OCI-LY7 (cell line): ENCODE data around the gene DCST2.

Source experiments
- EZH2phosphoT487 ChIP-seq: fragments of 200-600 bp; sonication (generic); IDR thresholded peaks from 2 replicates; pipeline ENCODE4 v1.6.1; 2018; ENCODE audit warnings: low read depth, borderline replicate concordance, mild to moderate bottlenecking, mixed run types, antibody characterized with exemption, low read length, moderate library complexity, mixed read lengths
- TF ChIP-seq, protein P1 (sequence below): fragments of 200-600 bp; sonication (generic); conservative IDR thresholded peaks from 2 replicates; pipeline ENCODE4 v1.5.1; 2014; ENCODE audit warnings: mild to moderate bottlenecking, antibody characterized with exemption, low read length, moderate library complexity, mixed read lengths

DNA sequence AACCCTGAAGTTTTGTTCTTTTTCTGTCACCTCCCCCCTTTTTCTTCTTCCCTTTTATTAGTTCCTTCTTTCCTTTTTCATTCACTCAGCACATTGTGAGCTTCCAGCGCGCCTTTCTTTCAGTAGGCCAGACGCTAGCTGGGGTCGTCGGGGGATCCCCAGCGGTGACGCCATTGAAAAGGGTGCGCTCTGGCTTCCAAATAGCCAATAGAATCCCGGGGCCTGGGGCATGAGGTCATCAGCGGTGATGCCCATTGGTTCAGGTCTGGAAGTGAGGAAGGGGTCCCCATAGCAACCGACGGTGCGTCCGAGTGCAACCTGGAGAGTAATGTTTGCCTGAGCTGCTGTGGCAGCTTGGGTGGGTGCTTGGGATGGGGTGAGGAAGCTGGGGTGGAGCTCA is 38.1 kb upstream of the DCST2 start:
- TF ChIP-seq, protein P1, sequence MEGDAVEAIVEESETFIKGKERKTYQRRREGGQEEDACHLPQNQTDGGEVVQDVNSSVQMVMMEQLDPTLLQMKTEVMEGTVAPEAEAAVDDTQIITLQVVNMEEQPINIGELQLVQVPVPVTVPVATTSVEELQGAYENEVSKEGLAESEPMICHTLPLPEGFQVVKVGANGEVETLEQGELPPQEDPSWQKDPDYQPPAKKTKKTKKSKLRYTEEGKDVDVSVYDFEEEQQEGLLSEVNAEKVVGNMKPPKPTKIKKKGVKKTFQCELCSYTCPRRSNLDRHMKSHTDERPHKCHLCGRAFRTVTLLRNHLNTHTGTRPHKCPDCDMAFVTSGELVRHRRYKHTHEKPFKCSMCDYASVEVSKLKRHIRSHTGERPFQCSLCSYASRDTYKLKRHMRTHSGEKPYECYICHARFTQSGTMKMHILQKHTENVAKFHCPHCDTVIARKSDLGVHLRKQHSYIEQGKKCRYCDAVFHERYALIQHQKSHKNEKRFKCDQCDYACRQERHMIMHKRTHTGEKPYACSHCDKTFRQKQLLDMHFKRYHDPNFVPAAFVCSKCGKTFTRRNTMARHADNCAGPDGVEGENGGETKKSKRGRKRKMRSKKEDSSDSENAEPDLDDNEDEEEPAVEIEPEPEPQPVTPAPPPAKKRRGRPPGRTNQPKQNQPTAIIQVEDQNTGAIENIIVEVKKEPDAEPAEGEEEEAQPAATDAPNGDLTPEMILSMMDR: no peak
- TF ChIP-seq EZH2phosphoT487: no peak
